Endothelial cell (in vitro differentiated cells): ENCODE data around the gene GALNT10. TPM values are rescaled to one million over a fixed set of nuclear protein-coding genes. Genes with fewer than 3 reads are reported as not detected.

Experiments used
- DNase-seq: peaks from one replicate; pipeline ENCODE4 v3.0.0; 2021; ENCODE audit warnings: low spot score
- H3K27ac Mint-ChIP-seq: one replicate; pipeline ENCODE4 v1.8.0; 2021; ENCODE audit warnings: mixed read lengths, inconsistent platforms; ENCODE audit not compliant: unreplicated experiment
- H3K27me3 Mint-ChIP-seq: one replicate; pipeline ENCODE4 v1.8.0; 2021; ENCODE audit warnings: mild to moderate bottlenecking, moderate library complexity, mixed read lengths, inconsistent platforms; ENCODE audit not compliant: unreplicated experiment
- H3K36me3 Mint-ChIP-seq: one replicate; pipeline ENCODE4 v1.8.0; 2021; ENCODE audit warnings: mild to moderate bottlenecking, low read depth, mixed read lengths, inconsistent platforms; ENCODE audit not compliant: unreplicated experiment
- H3K4me1 Mint-ChIP-seq: one replicate; pipeline ENCODE4 v1.8.0; 2021; ENCODE audit warnings: mild to moderate bottlenecking, mixed read lengths, inconsistent platforms; ENCODE audit not compliant: unreplicated experiment
- H3K4me3 Mint-ChIP-seq: one replicate; pipeline ENCODE4 v1.8.0; 2021; ENCODE audit warnings: mild to moderate bottlenecking, mixed read lengths, inconsistent platforms; ENCODE audit not compliant: unreplicated experiment
- H3K9me3 Mint-ChIP-seq: one replicate; pipeline ENCODE4 v1.8.0; 2021; ENCODE audit warnings: mixed read lengths, inconsistent platforms; ENCODE audit not compliant: unreplicated experiment
- total RNA-seq: library from RNA; stranded (reverse); fragmentation: NEBNext Ultra II Directional; extraction: Animal tissue kit (Norgen Biotek cat#: 25700); gene quantifications from one replicate; pipeline ENCODE4 v1.2.1, GENCODE V29; 2021; ENCODE audit not compliant: unreplicated experiment
- TF ChIP-seq, protein P1 (sequence below): fragments of 200-600 bp; sonication (generic); IDR thresholded peaks from one replicate; pipeline ENCODE4 v1.5.0; 2021; ENCODE audit warnings: antibody characterized with exemption; ENCODE audit not compliant: unreplicated experiment

Gene GALNT10
- total RNA-seq, 1 donor from 2014 or later = 22.5 TPM

DNA sequence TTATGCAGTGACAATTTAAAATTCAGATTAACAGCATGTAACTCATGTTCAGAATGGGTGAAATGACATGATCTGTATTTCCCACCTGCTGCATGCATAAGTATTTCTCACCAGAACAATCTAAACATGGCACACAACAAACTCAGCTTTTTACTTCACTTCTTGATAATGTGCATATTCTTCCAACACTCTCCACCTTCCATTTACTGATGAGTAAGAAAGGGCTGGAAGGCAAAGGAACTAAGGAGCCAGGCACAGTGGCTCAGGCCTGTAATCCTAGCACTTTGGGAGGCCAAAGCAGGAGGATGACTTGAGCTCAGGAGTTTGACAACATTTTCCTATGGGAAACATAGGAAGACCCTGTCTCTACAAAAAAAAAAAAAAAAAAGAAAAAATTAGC lies 219.5 kb downstream of the GALNT10 start:
- no peak overlapping the region for H3K4me3 Mint-ChIP-seq
- H3K4me1 Mint-ChIP-seq = peaks cover 11% of the 10 kb centered on the region
- no peak overlapping the region for H3K27ac Mint-ChIP-seq
- H3K36me3 Mint-ChIP-seq = peaks cover 10% of the 10 kb centered on the region
- TF ChIP-seq, protein P1, sequence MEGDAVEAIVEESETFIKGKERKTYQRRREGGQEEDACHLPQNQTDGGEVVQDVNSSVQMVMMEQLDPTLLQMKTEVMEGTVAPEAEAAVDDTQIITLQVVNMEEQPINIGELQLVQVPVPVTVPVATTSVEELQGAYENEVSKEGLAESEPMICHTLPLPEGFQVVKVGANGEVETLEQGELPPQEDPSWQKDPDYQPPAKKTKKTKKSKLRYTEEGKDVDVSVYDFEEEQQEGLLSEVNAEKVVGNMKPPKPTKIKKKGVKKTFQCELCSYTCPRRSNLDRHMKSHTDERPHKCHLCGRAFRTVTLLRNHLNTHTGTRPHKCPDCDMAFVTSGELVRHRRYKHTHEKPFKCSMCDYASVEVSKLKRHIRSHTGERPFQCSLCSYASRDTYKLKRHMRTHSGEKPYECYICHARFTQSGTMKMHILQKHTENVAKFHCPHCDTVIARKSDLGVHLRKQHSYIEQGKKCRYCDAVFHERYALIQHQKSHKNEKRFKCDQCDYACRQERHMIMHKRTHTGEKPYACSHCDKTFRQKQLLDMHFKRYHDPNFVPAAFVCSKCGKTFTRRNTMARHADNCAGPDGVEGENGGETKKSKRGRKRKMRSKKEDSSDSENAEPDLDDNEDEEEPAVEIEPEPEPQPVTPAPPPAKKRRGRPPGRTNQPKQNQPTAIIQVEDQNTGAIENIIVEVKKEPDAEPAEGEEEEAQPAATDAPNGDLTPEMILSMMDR = no peak
- H3K9me3 Mint-ChIP-seq = no peaks in the 10 kb centered on the region
- no peak for DNase-seq
- no peaks in the 10 kb centered on the region for H3K27me3 Mint-ChIP-seq

DNA sequence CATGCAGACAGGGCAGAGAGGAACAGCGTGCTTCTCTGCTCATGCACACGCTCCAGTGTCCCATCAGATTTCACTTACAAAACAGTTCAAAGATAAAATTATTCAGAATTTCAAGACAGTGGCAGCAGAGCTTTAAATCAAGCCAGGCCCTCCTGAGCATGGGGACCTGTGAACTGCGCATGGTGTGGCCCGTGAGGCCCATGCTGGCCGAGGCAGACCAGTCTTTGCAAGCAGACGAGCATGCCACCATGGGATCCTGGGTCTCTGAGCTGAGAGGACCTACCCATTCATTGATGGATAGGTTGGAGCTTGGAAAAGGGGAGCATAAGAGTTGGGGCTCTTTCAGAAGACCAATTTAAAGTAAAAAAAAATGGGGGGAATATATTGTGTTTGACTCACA lies 220.3 kb downstream of the GALNT10 start:
- Mint-ChIP-seq H3K4me1 (peaks cover 11% of the 10 kb centered on the region), H3K9me3 (no peaks in the 10 kb centered on the region), H3K27ac (no peak overlapping the region), H3K4me3 (no peak overlapping the region), H3K27me3 (no peaks in the 10 kb centered on the region), H3K36me3 (peaks cover 11% of the 10 kb centered on the region)
- DNase-seq = no peak
- TF ChIP-seq, protein P1 = no peak

DNA sequence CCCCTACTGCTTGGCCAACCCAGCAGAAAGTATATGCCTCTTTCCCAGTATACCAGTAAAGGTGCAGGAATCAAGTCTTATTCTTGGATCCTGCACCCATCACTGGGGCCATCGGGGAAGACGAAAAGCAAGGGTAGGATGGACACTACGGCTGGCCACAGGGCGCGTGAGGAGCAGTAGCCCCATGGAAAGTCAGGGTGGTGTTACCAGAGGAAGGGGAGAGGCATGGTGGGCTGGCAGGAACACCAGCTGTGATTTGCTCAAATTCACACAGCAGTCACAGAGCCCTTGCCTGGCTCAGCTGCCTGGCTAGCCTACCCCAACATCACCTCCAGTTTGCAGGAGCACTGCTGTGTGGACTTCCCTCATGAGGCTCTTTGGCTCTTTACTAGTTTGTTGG lies 220.8 kb downstream of the GALNT10 start:
- no peak overlapping the region for H3K4me3 Mint-ChIP-seq
- peaks cover 11% of the 10 kb centered on the region for H3K4me1 Mint-ChIP-seq
- no peaks in the 10 kb centered on the region for H3K27me3 Mint-ChIP-seq
- H3K36me3 Mint-ChIP-seq = peaks cover 11% of the 10 kb centered on the region
- no peaks in the 10 kb centered on the region for H3K9me3 Mint-ChIP-seq
- TF ChIP-seq, protein P1 = no peak
- no peak overlapping the region for H3K27ac Mint-ChIP-seq
- no peak for DNase-seq

DNA sequence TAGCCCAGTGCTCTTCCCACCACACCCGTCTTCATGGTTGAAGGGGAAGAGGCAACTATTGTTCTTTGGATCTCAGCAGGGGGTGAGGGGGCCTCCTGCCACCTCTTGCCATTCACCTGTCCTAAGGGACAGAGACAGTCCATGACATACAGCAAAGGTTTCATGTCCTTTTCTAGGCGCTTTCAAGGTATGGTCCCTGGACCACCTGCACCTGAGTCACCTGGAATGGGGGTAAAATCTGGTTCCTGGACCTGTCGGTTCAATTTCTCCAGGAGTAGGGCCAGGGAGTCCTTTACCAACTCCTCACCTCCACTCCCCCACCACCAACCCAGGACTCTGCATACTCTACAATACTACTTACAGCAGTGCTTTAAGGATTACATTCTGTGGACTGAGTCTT lies 221.8 kb downstream of the GALNT10 start:
- no peak for DNase-seq
- no peak overlapping the region for H3K4me3 Mint-ChIP-seq
- TF ChIP-seq, protein P1 = no peak
- H3K4me1 Mint-ChIP-seq = peaks cover 5% of the 10 kb centered on the region
- peaks cover 11% of the 10 kb centered on the region for H3K36me3 Mint-ChIP-seq
- no peaks in the 10 kb centered on the region for H3K27me3 Mint-ChIP-seq
- H3K27ac Mint-ChIP-seq = no peak overlapping the region
- H3K9me3 Mint-ChIP-seq = no peaks in the 10 kb centered on the region

DNA sequence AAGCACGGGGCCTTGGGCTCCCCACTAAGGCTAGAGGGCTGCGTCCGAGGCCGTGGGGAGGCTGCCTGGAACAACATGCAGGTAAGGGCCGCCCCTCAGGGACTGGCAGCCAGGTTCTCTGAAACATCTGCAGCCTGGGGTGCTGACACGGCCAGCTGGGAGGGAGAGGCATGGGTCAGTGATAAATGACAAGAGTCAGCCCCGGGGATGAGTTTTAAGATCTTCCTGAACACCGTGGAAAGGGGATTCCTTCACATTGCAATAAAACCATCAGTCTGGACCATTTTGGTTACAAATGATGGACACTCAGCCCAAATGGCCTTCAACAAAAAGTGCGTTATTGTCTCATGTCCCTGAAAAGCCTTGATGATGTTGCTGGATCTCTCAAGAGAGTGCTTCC lies 222.4 kb downstream of the GALNT10 start:
- Mint-ChIP-seq H3K4me3 (no peak overlapping the region), H3K36me3 (peaks cover 12% of the 10 kb centered on the region), H3K9me3 (no peaks in the 10 kb centered on the region), H3K27ac (no peak overlapping the region), H3K27me3 (no peaks in the 10 kb centered on the region), H3K4me1 (no peaks in the 10 kb centered on the region)
- no peak for DNase-seq
- TF ChIP-seq, protein P1 = no peak
